Raji (cell line): Measurements from ENCODE around the gene PRDM10.

Source experiments
- POLR2A ChIP-seq: IDR thresholded peaks from 2 replicates; pipeline ENCODE4 v1.6.1; 2011; ENCODE audit warnings: low read depth, low read length, control low read depth; ENCODE audit not compliant: insufficient read depth

Gene PRDM10

GRCh38 chr11:130002352-130002845, at the start of gene PRDM10:
PRDM10 (minus strand) TSS chr11:130002835; CDS start chr11:129960964, 41,871 bp downstream.
- TF ChIP-seq POLR2A: peak; percentile 83

GRCh38 chr11:130051082-130051481, 48.4 kb upstream of the PRDM10 start:
- TF ChIP-seq POLR2A: no peak

- TF ChIP-seq POLR2A: no peak
Measured at GRCh38 chr11:130050257-130050656, 47.6 kb upstream of the PRDM10 start.

GRCh38 chr11:130049328-130049771, 46.7 kb upstream of the PRDM10 start:
- no peak for TF ChIP-seq POLR2A

GRCh38 chr11:130047141-130047540, 44.5 kb upstream of the PRDM10 start:
- no peak for TF ChIP-seq POLR2A

- no peak for TF ChIP-seq POLR2A
Measured at GRCh38 chr11:130043575-130043974, 40.9 kb upstream of the PRDM10 start.

GRCh38 chr11:130042093-130042591, 39.5 kb upstream of the PRDM10 start:
- TF ChIP-seq POLR2A: no peak

GRCh38 chr11:130040281-130040940, 37.8 kb upstream of the PRDM10 start:
- TF ChIP-seq POLR2A: no peak

- TF ChIP-seq POLR2A: no peak
Measured at GRCh38 chr11:130037881-130038585, 35.4 kb upstream of the PRDM10 start.

- no peak for TF ChIP-seq POLR2A
Measured at GRCh38 chr11:130037058-130037457, 34.4 kb upstream of the PRDM10 start.

GRCh38 chr11:130034236-130034635, 31.6 kb upstream of the PRDM10 start:
- no peak for TF ChIP-seq POLR2A

- TF ChIP-seq POLR2A: no peak
Measured at GRCh38 chr11:130032931-130033330, 30.3 kb upstream of the PRDM10 start.

- TF ChIP-seq POLR2A: no peak
Measured at GRCh38 chr11:130031945-130032344, 29.3 kb upstream of the PRDM10 start.

- no peak for TF ChIP-seq POLR2A
Measured at GRCh38 chr11:130031056-130031455, 28.4 kb upstream of the PRDM10 start.

GRCh38 chr11:130029137-130029536, 26.5 kb upstream of the PRDM10 start:
- no peak for TF ChIP-seq POLR2A

- no peak for TF ChIP-seq POLR2A
Measured at GRCh38 chr11:130025371-130025770, 22.7 kb upstream of the PRDM10 start.

GRCh38 chr11:130024361-130024760, 21.7 kb upstream of the PRDM10 start:
- TF ChIP-seq POLR2A: no peak

GRCh38 chr11:130023204-130023603, 20.6 kb upstream of the PRDM10 start:
- TF ChIP-seq POLR2A: no peak
